ENCODE results near the gene MINDY1.
A peak's percentile ranks its signal among the peaks of the same experiment; 100 is the strongest.

The MINDY1 gene

GRCh38 chr1:150976879-150977694 is 29.6 kb downstream of the MINDY1 start:
- TF ChIP-seq, protein P1, sequence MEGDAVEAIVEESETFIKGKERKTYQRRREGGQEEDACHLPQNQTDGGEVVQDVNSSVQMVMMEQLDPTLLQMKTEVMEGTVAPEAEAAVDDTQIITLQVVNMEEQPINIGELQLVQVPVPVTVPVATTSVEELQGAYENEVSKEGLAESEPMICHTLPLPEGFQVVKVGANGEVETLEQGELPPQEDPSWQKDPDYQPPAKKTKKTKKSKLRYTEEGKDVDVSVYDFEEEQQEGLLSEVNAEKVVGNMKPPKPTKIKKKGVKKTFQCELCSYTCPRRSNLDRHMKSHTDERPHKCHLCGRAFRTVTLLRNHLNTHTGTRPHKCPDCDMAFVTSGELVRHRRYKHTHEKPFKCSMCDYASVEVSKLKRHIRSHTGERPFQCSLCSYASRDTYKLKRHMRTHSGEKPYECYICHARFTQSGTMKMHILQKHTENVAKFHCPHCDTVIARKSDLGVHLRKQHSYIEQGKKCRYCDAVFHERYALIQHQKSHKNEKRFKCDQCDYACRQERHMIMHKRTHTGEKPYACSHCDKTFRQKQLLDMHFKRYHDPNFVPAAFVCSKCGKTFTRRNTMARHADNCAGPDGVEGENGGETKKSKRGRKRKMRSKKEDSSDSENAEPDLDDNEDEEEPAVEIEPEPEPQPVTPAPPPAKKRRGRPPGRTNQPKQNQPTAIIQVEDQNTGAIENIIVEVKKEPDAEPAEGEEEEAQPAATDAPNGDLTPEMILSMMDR (IDR thresholded peaks at IDR 0.05; ENCODE audit: borderline replicate concordance, insufficient read depth, low read depth, low read length): no peak
- H3K4me3 ChIP-seq (ENCODE audit: low read depth, low read length): no peak overlapping the region

DNA sequence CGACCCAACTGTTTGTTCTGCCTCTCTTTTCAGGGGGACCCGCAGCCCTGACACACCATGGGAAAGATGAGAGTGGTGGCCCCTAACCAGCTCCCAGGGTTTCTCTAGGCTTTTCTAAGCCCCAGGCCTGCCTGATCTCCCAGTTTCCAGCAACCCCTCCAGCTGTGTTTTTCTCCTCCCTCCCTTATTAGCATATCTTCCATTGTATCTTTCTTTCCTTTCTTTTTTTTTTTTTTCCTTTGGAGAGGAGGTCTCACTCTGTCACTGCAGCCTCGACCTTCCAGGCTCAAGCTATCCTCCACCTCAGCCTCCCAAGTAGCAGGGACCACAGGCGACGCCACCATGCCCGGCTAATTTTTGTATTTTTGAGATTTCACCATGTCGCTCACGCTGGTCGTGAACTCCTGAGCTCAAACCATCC is 30.3 kb downstream of the MINDY1 start:
- TF ChIP-seq, protein P1 (IDR thresholded peaks at IDR 0.05; ENCODE audit: borderline replicate concordance, insufficient read depth, low read depth, low read length): no peak
- no peak overlapping the region for H3K4me3 ChIP-seq (ENCODE audit: low read depth, low read length)

DNA sequence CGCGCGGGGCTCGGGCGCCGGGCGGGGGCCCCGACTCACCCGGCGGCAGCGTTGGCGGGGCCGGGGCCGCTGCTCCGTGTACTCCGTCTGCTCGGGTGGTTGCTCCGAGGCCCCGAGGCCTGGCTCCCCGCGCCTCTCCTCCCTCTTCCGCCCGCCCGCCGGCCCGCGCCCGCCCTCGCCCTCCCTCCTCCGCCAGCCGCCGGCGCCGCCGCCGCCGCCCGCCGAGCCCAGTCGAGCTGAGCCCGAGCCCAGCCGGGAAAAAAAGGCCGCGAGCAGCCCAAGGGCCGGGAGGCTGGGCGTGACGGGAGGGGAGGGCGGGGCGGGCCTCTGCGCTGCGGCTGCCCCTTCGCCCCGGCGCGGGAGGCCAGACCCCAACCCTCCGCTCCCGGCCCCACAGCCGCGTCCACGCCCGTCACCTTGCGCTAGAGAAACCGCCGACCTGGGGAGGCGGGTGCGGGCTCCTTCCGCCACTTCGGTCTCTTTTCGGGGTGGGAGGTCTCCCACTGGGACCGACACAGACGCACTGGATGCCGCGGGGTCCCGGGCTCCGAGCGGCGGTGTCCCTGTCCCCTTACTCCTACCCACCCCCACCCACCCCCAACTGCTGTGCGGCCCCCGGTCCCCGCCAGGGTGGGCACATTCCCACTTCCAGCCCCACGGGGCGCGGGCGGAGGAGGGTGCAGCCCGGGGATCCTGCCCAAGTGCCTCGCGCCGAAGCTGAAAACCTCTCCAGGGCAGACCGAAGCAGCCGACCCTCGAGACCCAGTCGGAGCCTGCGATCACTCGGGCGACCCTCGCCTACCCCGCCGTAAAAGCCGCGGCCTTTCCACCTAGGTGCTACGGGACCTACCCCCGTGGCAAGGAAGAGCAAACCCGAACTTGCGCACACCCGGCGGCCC is 31.9 kb downstream of the MINDY1 start, which contains the start of gene CERS2:
Gene CERS2, minus strand, starts transcription at position 256 of the 899 bp plus-strand sequence. CDS start 5,745 bp downstream, outside the sequence.
- TF ChIP-seq, protein P1 (IDR thresholded peaks at IDR 0.05; ENCODE audit: borderline replicate concordance, insufficient read depth, low read depth, low read length): no peak
- peak within 1 kb of the TSS; percentile 88 for H3K4me3 ChIP-seq (ENCODE audit: low read depth, low read length)

DNA sequence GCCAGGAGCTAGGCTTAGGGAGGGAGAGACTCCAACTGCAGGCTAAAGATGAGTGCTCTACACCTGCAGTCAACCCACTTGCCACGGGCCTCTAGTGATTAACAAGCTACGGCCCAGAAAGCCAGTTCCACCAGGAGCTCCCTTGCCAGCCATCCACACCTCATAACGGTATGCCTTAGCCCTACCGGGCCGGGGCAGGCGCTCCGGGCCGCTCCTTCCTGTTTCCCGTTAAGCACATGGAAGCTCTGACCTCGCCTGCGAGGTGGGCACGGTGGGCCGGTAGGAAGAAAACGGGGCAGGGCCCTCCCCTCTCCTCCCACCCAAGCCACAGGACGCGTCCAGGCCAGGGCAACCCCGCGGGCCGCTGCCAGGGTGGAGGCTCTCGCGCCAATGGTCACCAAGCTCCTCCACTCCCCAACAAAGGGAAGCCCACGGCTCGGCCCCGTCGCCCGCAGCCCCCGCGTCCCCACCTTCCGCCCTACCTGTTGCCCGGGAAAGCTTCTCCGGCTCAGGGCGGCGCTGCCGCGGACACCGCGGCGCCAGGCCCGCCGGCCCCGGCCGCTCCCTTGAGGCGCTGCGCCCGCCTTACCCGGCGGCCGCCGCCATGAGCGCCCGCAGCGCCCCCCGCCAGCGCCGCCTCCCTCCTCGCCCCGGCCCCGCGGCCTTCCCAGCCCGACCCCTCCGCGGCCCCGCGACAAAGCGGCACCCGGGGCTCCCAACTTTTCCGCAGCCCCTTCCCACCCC is 32.7 kb downstream of the MINDY1 start:
- TF ChIP-seq, protein P1 (IDR thresholded peaks at IDR 0.05; ENCODE audit: borderline replicate concordance, insufficient read depth, low read depth, low read length): no peak
- H3K4me3 ChIP-seq (ENCODE audit: low read depth, low read length): peak overlapping the region; percentile 88

DNA sequence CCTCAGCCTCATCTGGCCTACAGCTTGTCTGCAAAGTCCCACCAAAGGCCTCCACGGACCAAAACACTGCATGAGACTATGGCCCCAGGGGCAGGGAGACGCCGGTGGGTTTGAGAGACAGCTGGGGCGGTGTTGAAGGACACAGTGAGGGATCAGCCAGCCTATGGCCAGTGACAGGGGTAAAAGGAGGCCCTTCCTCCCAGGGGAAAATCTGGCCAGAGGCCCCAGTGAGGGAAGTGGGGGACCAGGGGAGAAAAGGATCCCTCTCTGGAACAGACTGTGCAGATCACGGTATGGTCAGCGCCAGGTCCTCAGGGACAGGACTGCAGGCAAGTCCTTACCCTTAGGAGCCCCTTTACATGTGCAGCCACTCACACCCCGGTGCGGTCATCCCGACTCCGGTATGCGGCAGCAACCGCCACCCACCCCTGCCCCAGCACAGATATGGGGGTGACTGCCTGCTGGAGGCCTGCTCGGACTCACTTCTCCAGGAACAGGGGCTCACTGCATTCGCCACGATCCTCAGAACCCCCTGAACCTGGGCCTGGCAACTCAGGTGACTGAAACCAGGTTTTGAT is 33.4 kb downstream of the MINDY1 start:
- TF ChIP-seq, protein P1 (IDR thresholded peaks at IDR 0.05; ENCODE audit: borderline replicate concordance, insufficient read depth, low read depth, low read length): no peak
- peak overlapping the region; percentile 88 for H3K4me3 ChIP-seq (ENCODE audit: low read depth, low read length)

GRCh38 chr1:150972417-150972940 is 34.2 kb downstream of the MINDY1 start:
- H3K4me3 ChIP-seq (ENCODE audit: low read depth, low read length): no peak overlapping the region
- TF ChIP-seq, protein P1 (IDR thresholded peaks at IDR 0.05; ENCODE audit: borderline replicate concordance, insufficient read depth, low read depth, low read length): no peak
